Stimulated activated CD4-positive, alpha-beta T cell treated with anti-CD3 and anti-CD28 coated beads, Interleukin-1b, Interleukin-23, amount 100 ng/mL, for 4 hours (primary cell): Measurements from ENCODE around the gene RTN4.

Experiments
- DNase-seq, 2 donors: peaks; one replicate each; pipeline ENCODE4 v3.0.0-alpha.2; 2020; ENCODE audit warnings: low read depth in 2 of 2

RTN4 gene

DNA sequence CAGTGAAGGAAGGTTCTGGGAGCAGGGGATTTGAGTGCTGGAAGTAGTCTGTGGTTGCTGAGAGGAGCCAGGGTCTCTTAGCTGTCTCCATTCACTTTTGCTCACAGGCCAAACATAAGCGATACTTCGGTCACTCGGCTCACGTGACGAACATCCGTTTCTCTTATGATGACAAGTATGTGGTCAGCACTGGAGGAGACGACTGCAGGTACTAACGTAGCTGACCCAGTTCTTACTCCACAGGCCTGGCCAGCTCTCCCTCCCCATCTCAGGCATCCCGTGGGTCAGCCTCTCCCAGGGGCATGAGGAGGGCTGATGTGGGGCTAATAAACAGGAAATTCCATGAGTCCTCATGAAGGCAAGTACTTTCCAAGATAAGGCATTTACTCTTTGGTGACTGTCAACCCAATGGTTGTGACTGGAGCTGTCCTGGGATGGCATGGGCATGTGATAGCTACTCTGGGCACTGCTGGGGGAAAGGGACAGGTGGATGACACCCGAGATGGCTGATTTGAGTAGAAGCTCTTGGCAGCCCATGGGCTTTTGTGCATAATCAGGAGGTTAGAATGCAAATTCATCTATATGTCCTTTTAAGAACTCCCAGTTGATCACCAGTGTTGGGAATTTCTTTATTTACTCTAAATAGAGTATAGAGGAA lies 81.6 kb downstream of the RTN4 start:
- DNase-seq, result no peak

DNA sequence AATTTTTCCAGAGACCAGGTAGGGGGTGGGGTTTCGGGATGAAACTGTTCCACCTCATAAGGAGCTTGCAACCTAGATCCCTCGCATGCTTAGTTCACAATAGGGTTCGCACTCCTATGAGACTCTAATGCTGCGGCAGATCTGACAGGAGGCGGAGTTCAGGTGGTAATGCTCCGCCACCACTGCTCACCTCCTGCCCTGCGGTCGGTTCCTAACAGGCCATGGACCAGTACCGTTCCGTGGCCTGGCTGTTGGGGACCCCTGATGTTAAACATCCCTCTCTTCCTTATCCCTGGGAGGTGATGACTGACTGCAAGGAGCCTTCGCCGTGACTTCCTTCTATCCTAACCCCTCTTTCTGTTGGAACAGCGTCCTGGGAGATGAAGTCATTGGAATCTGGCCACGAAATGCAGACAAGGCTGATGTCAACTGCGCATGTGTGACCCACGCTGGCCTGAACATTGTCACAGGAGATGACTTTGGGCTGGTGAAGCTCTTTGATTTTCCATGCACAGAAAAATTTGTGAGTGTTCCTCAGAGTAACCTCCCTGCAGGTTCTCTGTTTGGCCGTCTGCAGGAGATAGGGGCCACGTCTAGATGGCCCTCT lies 82.4 kb downstream of the RTN4 start:
- DNase-seq, result no peak

DNA sequence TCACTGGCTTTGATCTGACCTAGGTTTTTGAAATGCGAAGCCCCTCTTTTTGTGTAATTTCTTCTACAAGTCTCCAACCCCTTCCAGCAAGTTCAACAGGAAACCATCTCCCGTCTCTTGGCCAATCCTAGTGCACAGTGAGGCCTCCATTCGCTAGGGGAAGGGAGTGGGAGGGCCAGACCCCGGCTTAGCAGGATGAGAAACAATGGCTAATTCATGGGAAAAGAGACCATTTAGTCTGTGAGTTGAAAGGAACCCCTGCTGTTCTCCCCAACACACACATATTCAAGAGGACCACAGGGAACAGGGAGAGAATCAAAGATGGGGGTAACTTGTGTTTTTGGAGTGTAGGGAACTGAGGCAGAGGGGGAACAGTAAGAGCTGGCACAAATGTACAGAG lies 83.0 kb downstream of the RTN4 start:
- no peak for DNase-seq

DNA sequence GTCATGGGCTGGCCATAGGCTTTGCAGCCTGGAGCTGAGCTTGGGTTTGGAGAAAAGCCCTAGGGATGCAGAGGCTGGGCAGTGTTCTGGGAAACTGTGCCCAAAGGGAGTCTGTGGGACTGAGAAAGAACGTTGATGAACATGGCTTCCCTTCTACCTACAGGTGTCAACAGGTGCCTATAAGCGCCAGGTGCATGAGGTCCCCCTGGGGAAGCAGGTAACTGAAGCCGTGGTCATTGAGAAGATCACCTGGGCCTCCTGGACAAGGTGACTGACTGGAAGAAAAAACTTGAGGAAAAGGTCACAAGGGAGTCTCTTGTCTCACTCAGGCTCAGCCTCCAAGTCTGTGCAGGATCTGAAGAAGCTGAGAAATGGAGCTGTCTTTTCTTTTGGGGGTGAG lies 83.4 kb downstream of the RTN4 start:
- no peak for DNase-seq

DNA sequence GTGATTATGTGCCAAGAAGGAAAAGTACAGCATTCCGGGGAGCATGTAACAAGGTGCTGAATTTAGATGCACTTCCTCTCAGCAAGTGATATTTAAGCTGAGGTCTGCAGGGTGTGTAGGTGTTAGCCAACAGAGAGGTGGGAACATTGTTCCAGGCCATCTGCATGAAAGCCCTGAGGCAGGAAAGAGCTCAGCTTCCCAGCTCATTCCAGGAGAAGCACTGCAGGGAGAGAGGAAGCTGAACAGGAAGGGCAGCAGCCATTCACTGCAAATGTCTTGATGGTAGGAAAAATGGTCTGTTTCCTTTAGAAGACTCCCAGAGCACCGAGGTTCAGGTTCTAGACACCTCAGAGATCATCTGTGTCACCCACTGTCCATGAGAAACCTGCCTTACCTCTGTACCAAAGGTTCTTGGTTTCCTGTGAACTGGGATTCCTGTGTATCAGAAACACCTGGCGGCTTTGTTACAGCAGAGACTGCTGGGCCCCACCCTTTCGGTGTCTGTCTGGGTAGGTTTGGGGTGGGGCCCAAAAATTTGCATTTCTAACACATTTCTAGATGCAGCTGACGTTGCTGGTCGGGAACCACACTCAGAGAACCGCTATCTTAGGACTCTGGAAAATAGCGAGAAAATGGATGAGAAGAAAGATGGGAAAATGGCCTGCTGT lies 84.0 kb downstream of the RTN4 start:
- no peak for DNase-seq

DNA sequence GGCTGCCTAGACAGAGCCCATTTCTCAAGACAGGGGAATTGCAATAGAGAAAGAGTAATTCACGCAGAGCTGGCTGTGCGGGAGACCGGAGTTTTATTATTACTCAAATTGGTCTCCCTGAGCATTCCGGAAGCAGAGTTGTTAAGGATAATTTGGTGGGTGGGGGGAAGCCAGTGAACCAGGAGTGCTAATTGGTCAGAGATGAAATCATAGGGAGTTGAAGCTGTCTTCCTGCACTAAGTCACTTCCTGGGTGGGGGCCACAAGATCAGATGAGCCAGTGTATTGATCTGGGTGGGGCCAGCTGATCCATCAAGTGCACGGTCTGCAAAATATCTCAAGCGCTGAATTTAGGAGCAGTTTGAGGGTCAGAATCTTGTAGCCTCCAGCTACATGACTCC lies 84.8 kb downstream of the RTN4 start:
- no peak for DNase-seq

DNA sequence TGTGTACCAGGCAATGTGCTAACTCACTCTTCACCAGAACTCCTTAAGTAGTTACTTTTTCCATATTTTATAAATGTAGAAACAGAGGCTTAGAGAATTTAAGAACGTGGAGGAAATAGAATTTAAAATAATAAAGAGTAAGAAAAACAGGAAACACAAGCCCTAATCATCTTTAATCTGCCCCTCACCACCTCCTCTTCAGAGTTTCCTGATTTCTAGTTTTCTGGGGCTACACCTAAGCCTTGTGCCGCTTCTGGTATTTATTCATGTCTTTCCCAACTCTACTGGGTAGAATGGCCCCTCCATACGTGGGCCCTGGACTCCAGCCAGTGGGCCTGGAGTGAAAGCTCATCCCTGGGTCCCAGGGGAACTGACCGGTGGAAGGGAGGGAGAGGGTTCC lies 85.4 kb downstream of the RTN4 start:
- DNase-seq, result no peak

DNA sequence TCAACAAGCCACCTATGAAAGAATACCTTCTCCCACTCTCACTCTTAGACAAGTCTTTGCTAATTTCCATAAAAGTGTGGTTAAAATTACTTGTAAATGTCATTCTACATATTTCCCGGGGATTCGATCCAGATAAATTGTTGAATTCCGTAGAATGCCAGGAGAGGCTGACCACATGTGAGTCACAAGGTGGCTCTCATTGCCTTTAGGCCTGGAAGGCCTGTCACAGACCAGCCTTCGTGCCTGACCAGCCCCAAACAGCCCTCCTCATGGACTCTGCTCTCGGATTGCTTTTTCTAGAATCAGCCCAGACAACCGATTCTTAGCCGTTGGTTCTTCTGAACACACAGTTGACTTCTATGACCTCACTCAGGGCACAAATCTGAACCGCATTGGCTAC lies 86.0 kb downstream of the RTN4 start:
- DNase-seq, result no peak

DNA sequence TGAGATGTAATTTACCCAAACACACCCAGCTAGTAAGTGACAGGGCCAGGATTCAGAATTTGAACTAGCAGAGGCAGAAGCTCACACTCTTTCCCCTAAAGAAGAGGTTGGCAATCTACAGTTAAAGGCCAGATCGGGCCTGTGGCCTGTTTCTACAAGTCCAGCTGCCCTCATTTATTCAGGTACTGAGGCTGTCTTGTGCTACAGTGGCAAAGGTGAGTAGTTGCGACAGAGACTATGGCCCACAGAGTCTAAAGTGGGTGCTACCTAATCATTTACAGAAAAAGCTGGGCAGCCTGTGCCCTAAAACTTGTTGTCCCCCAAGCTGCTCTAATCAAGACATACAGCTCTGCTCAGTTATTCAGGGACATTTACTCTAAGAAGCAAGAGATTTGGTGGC lies 86.8 kb downstream of the RTN4 start:
- no peak for DNase-seq

DNA sequence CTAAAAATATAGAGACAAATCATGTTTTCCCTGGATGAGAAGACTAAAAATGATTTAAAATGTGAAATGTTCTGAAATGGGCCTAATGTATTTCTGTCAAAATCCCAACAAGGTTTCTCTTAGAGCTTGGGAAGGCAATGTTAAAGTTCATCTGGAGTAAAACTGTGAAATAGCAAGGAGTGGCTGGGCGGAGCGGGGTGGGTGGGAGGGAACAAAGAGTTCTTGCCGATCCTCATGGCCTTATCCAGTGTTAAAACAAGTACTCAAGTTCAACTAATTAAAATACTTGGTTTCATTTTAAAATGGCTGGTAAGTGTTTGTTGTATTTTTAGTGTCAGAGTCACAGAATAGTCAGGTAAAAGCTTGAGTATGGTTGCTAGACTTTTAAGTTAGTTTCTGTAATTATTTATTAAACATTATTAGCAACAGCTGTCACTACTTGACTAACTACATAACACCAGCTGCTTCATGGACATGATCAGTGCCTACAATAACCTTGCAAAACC lies 87.3 kb downstream of the RTN4 start:
- no peak for DNase-seq

DNA sequence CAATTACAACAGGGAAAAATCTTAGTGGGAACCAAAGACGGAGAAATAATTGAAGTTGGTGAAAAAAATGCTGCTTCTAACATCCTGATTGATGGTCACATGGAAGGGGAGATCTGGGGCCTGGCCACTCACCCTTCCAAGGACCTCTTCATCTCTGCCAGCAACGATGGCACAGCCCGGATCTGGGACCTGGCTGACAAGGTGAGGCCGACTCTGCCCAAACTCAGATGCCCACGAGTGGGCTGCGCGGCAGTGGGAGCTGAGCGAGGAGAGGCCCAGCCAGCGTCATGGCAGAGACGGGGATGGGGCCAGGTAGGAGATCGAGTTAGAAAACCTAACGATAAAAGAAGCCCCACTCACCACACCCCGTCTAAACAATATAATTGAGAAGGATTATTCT lies 87.7 kb downstream of the RTN4 start:
- no peak for DNase-seq

DNA sequence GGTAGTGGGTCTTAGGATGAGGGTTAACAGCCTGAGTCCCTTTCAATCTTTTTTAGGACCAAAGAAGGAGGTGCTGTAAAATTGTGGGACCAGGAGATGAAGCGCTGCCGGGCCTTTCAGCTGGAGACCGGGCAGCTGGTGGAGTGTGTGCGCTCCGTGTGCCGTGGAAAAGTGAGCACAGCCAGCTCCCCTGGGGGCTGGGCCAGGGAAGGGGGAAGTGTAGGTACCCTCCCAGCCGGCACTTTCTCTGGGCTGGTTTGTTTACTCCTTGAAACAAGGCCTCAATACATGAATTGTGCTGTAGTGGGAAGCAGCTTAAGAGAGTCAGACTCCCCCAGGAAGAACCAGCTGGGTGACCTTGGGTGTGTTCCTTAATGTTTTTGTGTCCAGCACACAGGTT lies 90.1 kb downstream of the RTN4 start:
- DNase-seq, result no peak

DNA sequence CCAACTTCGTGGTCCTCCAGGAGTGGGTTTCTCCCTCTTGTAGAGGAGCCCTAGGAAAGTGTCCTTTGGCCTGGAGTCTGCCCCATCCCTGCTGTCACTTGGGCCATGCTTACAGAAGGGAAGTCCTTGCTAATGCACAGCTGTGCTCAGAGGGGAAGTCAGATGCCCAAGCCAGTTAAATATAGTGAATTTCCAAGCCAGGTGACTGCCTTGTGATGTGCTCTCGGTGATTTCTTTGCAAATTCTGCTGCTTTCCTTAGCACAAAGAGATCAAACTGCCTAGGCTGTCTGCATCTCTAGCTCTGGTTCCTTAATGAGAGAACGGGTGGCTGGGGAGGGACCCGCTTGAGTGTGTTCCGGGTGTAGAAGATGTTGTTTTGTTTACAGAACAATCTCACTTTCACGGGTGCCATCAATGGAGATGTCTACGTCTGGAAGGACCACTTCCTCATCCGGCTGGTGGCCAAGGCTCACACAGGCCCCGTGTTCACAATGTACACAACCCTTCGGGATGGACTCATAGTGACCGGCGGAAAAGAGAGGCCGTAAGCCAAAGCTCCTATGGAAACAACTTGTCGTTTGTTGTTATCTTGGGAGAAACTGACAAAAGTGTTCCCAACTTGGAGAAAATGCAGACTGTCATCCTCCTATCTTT lies 91.4 kb downstream of the RTN4 start:
- DNase-seq, result no peak

DNA sequence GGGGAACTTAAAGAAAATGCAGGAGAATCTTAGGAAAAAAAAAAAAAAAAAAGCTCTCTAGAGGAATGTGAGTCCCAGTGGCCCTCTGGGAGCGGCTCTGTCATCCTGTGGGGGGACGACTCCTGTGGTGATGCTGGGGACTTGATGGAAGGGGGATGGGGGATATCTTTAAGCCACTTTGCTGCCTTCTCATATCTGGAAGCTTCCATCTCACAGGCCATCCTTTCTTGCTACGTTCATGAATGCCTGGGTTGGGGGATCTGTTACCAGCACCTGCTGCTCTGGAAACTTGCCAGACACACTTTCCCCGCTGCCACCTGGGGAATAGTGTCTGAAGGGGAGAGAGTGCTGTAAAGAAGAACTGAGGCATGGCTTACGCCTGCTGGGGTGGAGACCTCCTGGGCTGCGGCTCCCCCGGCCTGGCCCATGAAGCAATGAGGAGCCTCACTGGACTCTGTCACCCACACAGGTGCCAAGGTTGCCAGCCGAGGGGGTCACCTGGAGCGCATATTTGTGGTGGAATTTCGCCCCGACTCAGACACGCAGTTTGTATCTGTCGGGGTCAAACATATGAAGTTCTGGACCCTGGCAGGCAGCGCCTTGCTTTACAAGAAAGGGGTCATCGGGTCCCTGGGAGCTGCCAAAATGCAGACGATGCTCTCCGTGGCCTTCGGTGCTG lies 92.8 kb downstream of the RTN4 start:
- DNase-seq, result no peak

DNA sequence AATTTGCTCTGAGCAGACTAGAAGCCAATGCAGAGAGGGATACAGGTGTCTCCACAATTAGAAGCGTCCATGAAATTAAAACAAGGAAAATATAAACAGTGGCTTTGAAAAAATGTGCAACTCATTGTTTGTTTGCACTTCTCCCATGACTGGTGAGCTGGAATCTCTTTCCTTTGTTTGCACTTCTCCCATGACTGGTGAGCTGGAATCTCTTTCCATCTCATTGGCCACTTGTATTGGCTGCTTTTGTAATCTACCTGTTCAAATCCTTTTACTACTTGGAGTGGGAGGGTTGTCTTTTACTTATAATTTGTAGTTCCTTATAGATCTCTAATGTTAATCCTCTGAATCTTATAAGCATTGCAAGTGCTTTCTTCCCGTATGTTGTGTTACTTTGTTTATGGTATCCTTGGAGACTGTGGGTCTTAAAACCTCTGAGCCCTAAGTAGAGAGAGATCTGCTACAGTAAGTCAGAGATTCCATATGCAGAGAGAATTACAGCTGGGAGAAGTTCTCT lies 94.1 kb downstream of the RTN4 start:
- DNase-seq, result no peak

DNA sequence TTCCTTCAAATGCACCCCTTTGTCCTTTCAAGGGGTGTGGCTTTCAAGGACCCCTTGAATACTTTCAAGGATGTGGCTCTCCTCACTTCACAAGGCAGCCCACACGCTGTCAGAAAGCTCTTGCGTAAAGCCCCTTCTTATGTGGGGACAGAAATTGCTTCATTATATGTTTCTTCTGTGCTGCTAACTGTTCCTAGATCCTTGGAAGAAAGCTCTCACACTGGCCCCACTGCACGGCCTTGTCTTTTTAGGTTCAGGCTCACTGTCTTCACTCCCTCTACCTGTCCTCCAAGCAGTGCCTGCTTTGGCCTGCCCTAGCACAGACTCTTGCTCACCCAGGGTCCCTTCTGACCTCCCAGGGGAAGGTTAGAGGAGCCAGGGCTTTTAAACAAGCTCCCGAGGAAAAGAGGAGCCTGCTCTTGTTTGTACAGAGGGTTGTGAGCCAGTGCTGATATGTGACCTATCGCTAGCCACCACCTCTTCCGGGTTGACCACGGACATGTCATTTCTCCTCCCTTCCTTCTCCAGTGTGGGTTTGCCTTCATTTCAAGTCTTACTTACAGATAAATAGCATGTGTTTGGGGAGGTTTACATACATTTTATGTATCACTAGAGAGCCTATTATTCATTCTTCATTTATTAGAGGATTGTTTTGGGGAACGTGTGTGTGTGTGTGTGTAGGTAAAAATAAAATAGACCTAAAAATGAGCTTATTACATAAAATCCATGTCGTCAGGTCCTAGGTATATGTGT lies 94.7 kb downstream of the RTN4 start:
- no peak for DNase-seq

DNA sequence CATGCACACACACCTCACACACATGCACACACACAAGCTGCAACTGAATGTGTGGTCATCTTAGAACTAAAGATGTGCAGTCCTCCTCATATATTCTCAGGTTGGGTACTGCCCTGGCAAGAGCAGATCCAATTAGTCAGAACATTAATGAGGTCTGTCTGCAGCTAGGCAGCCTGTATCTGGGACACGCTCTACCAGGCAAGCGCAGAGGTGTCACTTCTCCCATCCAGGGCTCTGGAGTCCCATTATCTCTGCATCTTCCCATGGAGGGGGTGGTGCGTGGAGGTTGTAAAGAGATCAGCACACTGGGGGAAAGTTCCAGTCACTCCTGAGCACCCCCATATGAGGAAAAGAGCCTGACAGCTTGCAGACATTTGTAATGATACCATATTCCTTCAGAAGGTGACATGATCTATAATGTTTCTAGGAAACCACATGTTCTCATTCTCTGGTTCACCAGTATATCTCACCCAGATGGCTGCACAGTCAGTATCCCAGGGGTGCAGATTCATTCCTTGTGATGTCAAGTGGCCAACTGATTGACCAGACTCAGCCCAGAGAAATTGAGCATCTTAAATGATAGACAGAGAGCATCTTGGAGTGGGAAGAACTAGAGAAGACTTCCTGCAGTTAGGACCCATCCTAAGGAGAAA lies 95.4 kb downstream of the RTN4 start:
- DNase-seq, result no peak

DNA sequence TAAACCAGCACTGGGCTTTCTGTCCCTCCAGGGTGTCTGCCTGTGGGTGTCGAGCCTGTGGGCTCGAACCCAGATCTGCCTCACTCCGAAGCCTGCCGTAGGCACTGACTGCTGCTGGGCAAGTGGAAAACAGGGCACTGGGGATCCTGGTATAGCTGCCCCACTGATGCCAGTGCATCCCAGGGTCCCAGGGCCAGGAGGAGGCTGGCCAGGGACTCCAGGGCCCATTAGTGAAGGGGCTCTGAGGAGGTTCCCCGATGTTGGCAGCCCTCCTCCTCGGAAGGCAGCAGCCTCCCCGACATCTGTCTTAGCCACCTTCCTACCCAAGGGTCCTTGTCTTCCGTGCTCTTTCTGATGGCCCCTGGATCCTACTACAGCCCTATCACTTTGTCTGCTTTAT lies 96.1 kb downstream of the RTN4 start:
- DNase-seq, result no peak

DNA sequence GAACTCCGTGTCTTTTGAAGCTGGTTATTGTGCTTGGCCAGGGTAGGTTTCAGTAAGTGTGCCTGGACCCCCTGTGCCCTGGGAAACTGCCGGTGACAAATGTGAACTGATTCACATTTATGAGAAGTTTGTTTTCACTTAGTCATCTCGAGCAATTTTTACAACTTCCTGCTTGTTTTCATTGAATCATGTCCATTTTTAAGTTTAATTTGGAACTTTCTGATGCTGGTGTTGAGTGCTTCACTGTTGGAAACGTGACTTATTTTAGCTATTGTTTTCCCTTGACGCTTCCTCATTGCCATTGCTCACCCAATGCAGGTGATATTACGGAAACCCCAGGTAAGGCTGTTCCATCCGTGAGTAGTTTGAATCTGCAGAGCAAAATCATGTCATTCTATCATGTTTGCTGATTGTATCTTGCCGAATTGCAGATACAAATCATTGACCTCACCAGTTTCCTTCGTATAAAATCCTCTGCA lies 97.2 kb downstream of the RTN4 start:
- no peak for DNase-seq

DNA sequence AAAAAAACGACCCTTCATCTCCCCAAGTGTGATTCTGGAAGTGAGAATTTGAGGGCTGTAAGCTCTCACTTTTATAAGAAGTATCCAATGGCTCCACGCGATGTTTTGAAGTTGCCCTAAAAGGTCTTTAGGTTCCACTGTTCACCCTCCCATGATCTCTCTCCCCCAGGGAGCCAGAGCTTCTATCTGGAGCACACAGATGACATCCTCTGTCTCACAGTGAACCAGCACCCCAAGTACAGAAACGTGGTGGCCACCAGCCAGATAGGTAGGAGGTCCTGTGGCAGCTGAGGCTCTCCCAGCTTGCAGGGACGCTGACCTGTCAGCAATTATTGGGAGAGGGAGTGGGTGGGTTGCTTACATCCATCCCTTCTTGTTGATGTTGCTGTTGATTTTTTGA lies 97.8 kb downstream of the RTN4 start:
- no peak for DNase-seq

DNA sequence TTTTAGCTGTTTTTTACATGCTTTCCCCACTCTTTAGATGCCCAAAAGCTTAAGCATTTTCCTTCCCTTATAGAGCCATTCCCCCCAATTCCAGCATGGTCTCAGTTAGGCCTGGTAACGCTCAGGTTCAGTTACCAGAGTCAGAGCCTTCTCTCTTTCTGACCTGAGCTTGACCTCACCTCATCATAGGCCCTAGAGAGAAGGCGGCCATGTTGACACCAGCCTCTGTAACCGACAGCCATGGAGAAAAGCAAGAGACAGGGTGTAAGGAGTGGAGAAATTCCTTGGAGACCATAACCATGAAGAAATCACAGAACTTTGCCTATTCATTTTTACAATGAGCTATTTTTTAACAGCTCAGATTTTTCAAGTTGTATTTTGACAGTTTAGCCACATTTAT lies 99.4 kb downstream of the RTN4 start:
- no peak for DNase-seq
